Neutrophil (primary cell): ENCODE measurements around the gene ARAP2.

Source experiments
- H3K27ac ChIP-seq: fragments of 200-600 bp; sonication (generic); 2 replicates; pipeline ENCODE4 v1.5.1; 2016; ENCODE audit warnings: mild to moderate bottlenecking, moderate library complexity
- H3K27me3 ChIP-seq: fragments of 200-600 bp; sonication (generic); 2 replicates; pipeline ENCODE4 v1.6.0; 2016; ENCODE audit warnings: mild to moderate bottlenecking
- H3K36me3 ChIP-seq: fragments of 200-600 bp; sonication (generic); 2 replicates; pipeline ENCODE4 v1.5.1; 2017
- H3K4me1 ChIP-seq, 2 experiments: fragments of 200-600 bp in 1 of 2; sonication (generic) in 1 of 2; 1 replicate in 1 of 2; 2 replicates in 1 of 2; pipeline versions ENCODE4 v1.5.1 to v1.6.1; 2013 to 2016; ENCODE audit warnings: low read depth in 1 of 2, low read length in 1 of 2, mild to moderate bottlenecking in 1 of 2, moderate library complexity in 1 of 2; ENCODE audit not compliant: control insufficient read depth in 1 of 2, insufficient read depth in 1 of 2
- H3K4me3 ChIP-seq, 2 experiments: fragments of 200-600 bp in 1 of 2; sonication (generic) in 1 of 2; 1 replicate in 1 of 2; 2 replicates in 1 of 2; pipeline ENCODE4 v1.5.1; 2013 to 2016; ENCODE audit warnings: low read depth in 1 of 2, low read length in 1 of 2, mild to moderate bottlenecking in 1 of 2, moderate library complexity in 1 of 2
- H3K9me3 ChIP-seq: fragments of 200-600 bp; sonication (generic); 2 replicates; pipeline ENCODE4 v1.5.1; 2016
- CTCF ChIP-seq: fragments of 200-600 bp; sonication (generic); IDR thresholded peaks from 2 replicates; pipeline ENCODE4 v1.5.1; 2016; ENCODE audit warnings: antibody characterized with exemption

ARAP2 gene

GRCh38 chr4:36207367-36207766, 36.9 kb downstream of the ARAP2 start:
- peaks cover 41% of the 10 kb centered on the region for H3K36me3 ChIP-seq
- H3K4me3 ChIP-seq: no peak overlapping the region
- H3K9me3 ChIP-seq: no peaks in the 10 kb centered on the region
- H3K4me1 ChIP-seq: peaks cover 8 to 16% of the 10 kb centered on the region in 2 experiments
- no peaks in the 10 kb centered on the region for H3K27me3 ChIP-seq
- no peak overlapping the region for H3K27ac ChIP-seq
- TF ChIP-seq CTCF: no peak

GRCh38 chr4:36206603-36207311, 37.6 kb downstream of the ARAP2 start:
- no peak overlapping the region for H3K4me3 ChIP-seq
- H3K27ac ChIP-seq: no peak overlapping the region
- H3K27me3 ChIP-seq: no peaks in the 10 kb centered on the region
- TF ChIP-seq CTCF: no peak
- no peaks in the 10 kb centered on the region for H3K9me3 ChIP-seq
- peaks cover 8 to 16% of the 10 kb centered on the region in 2 experiments for H3K4me1 ChIP-seq
- H3K36me3 ChIP-seq: peaks cover 35% of the 10 kb centered on the region

DNA sequence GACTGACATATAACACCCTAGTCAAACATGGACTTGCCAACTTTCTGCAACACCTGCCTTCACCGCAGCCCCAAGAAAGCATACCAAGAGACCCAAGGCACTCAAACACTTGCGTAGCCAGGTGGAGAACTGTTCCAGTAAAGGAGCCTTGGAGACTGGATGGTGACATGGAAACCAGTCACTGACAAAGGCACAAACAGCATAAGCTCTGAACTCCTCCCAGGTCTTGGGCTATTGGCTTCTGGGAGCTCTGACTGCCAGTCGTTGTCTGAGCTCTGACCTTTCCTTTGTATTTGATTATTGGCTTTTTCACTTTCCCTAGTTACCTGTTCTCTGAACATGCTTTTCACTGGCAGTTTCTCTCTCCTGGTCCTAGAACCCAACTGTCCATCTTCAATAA, 38.3 kb downstream of the ARAP2 start:
- Histone ChIP-seq H3K27me3 (no peaks in the 10 kb centered on the region), H3K4me1 (peaks cover 3 to 10% of the 10 kb centered on the region in 2 experiments)
- TF ChIP-seq CTCF: no peak

GRCh38 chr4:36198861-36199260, 45.5 kb downstream of the ARAP2 start:
- H3K27me3 ChIP-seq: no peaks in the 10 kb centered on the region
- H3K27ac ChIP-seq: no peak overlapping the region
- no peaks in the 10 kb centered on the region for H3K9me3 ChIP-seq
- TF ChIP-seq CTCF: no peak
- H3K4me1 ChIP-seq: no peaks in the 10 kb centered on the region
- H3K36me3 ChIP-seq: peaks cover 31% of the 10 kb centered on the region
- H3K4me3 ChIP-seq: no peak overlapping the region

More for the DNA sequence above, 38.3 kb downstream of the ARAP2 start:
- H3K4me3 ChIP-seq: no peak overlapping the region
- no peaks in the 10 kb centered on the region for H3K9me3 ChIP-seq
- peaks cover 33% of the 10 kb centered on the region for H3K36me3 ChIP-seq
- no peak overlapping the region for H3K27ac ChIP-seq

GRCh38 chr4:36198068-36198808, 46.1 kb downstream of the ARAP2 start:
- no peaks in the 10 kb centered on the region for H3K9me3 ChIP-seq
- H3K4me3 ChIP-seq: no peak overlapping the region
- TF ChIP-seq CTCF: no peak
- no peaks in the 10 kb centered on the region for H3K4me1 ChIP-seq
- peaks cover 31% of the 10 kb centered on the region for H3K36me3 ChIP-seq
- H3K27me3 ChIP-seq: no peaks in the 10 kb centered on the region
- H3K27ac ChIP-seq: no peak overlapping the region
